Skeletal muscle tissue (tissue), 4 donors: ENCODE data around the gene TSHZ1. TPM values are rescaled to one million over a fixed set of nuclear protein-coding genes. Genes with fewer than 3 reads are reported as not detected.

Experiments
- H3K27ac ChIP-seq: one replicate; pipeline ENCODE4 v1.7.0; 2013; ENCODE audit warnings: mild to moderate bottlenecking, low read depth, low read length, inconsistent platforms
- H3K27me3 ChIP-seq, 3 donors: one replicate each; pipeline ENCODE4 v1.7.0; 2013; ENCODE audit warnings: low read length in 3 of 3; ENCODE audit not compliant: control insufficient read depth in 3 of 3, insufficient read depth in 3 of 3
- H3K36me3 ChIP-seq, 3 donors: one replicate each; pipeline ENCODE4 v1.7.0; 2013; ENCODE audit warnings: low read length in 3 of 3; ENCODE audit not compliant: control insufficient read depth in 3 of 3, insufficient read depth in 3 of 3
- H3K4me1 ChIP-seq, 3 donors: one replicate each; pipeline ENCODE4 v1.7.0; 2013; ENCODE audit warnings: low read length in 3 of 3, mild to moderate bottlenecking in 3 of 3; ENCODE audit not compliant: control insufficient read depth in 3 of 3, insufficient read depth in 3 of 3
- H3K4me3 ChIP-seq, 3 donors: one replicate each; pipeline ENCODE4 v1.7.0; 2013; ENCODE audit warnings: low read length in 3 of 3
- H3K9ac ChIP-seq, 3 donors: one replicate each; pipeline ENCODE4 v1.7.0; 2013; ENCODE audit warnings: low read length in 3 of 3, mild to moderate bottlenecking in 3 of 3, moderate library complexity in 2 of 3, low read depth in 1 of 3
- H3K9me3 ChIP-seq, 3 donors: one replicate each; pipeline ENCODE4 v1.7.0; 2013; ENCODE audit warnings: low read length in 3 of 3; ENCODE audit not compliant: control insufficient read depth in 3 of 3
- total RNA-seq: library from RNA; depleted of rRNA; stranded (reverse); fragments of >200 nt; gene quantifications from one replicate; pipeline ENCODE4 v1.2.3, GENCODE V29; 2014
- donor health status: Osteomylitis.

The TSHZ1 gene
- total RNA-seq, 1 donor from 2014 or later: 5.7 TPM

GRCh38 chr18:75251466-75251865, 40.9 kb downstream of the TSHZ1 start:
- H3K4me3 ChIP-seq: no peak overlapping the region
- no peak overlapping the region for H3K27ac ChIP-seq
- no peak overlapping the region for H3K9ac ChIP-seq
- peaks cover 11 to 29% (median 25%) of the 10 kb centered on the region in 3 donors for H3K4me1 ChIP-seq
- no peaks in the 10 kb centered on the region for H3K9me3 ChIP-seq
- H3K27me3 ChIP-seq: no peaks in the 10 kb centered on the region
- H3K36me3 ChIP-seq: no peaks in the 10 kb centered on the region

GRCh38 chr18:75252136-75252535, 41.5 kb downstream of the TSHZ1 start:
- Histone ChIP-seq H3K9me3 (no peaks in the 10 kb centered on the region), H3K4me1 (peaks cover 6 to 23% (median 18%) of the 10 kb centered on the region in 3 donors), H3K27me3 (no peaks in the 10 kb centered on the region), H3K4me3 (no peak overlapping the region), H3K27ac (no peak overlapping the region), H3K36me3 (no peaks in the 10 kb centered on the region), H3K9ac (no peak overlapping the region)

GRCh38 chr18:75253043-75253442, 42.4 kb downstream of the TSHZ1 start:
- H3K4me3 ChIP-seq: no peak overlapping the region
- H3K4me1 ChIP-seq: peaks cover 4 to 26% (median 19%) of the 10 kb centered on the region in 3 donors
- no peak overlapping the region for H3K27ac ChIP-seq
- no peaks in the 10 kb centered on the region for H3K9me3 ChIP-seq
- no peak overlapping the region for H3K9ac ChIP-seq
- no peaks in the 10 kb centered on the region for H3K27me3 ChIP-seq
- no peaks in the 10 kb centered on the region for H3K36me3 ChIP-seq

- Histone ChIP-seq H3K4me1 (peaks cover 1 to 23% (median 14%) of the 10 kb centered on the region in 3 donors), H3K4me3 (no peak overlapping the region), H3K36me3 (no peaks in the 10 kb centered on the region), H3K27ac (no peak overlapping the region), H3K9me3 (no peaks in the 10 kb centered on the region), H3K27me3 (no peaks in the 10 kb centered on the region), H3K9ac (no peak overlapping the region)
These were observed 43.2 kb downstream of the TSHZ1 start for GRCh38 chr18:75253784-75254183.

GRCh38 chr18:75255094-75255493, 44.5 kb downstream of the TSHZ1 start:
- no peak overlapping the region for H3K27ac ChIP-seq
- no peaks in the 10 kb centered on the region for H3K36me3 ChIP-seq
- H3K4me3 ChIP-seq: no peak overlapping the region
- H3K9ac ChIP-seq: no peak overlapping the region
- peaks cover 0 to 23% (median 6%) of the 10 kb centered on the region in 3 donors for H3K4me1 ChIP-seq
- H3K9me3 ChIP-seq: no peaks in the 10 kb centered on the region
- no peaks in the 10 kb centered on the region for H3K27me3 ChIP-seq

GRCh38 chr18:75256376-75256775, 45.8 kb downstream of the TSHZ1 start:
- H3K27me3 ChIP-seq: no peaks in the 10 kb centered on the region
- no peak overlapping the region for H3K4me3 ChIP-seq
- H3K9me3 ChIP-seq: no peaks in the 10 kb centered on the region
- H3K36me3 ChIP-seq: no peaks in the 10 kb centered on the region
- H3K9ac ChIP-seq: no peak overlapping the region
- peaks cover 0 to 23% (median 6%) of the 10 kb centered on the region in 3 donors for H3K4me1 ChIP-seq
- H3K27ac ChIP-seq: no peak overlapping the region

GRCh38 chr18:75257605-75258004, 47.0 kb downstream of the TSHZ1 start:
- no peak overlapping the region for H3K9ac ChIP-seq
- H3K27ac ChIP-seq: no peak overlapping the region
- H3K4me3 ChIP-seq: no peak overlapping the region
- peaks cover 0 to 15% (median 6%) of the 10 kb centered on the region in 3 donors for H3K4me1 ChIP-seq
- no peaks in the 10 kb centered on the region for H3K27me3 ChIP-seq
- H3K36me3 ChIP-seq: no peaks in the 10 kb centered on the region
- H3K9me3 ChIP-seq: no peaks in the 10 kb centered on the region

- H3K27me3 ChIP-seq: no peaks in the 10 kb centered on the region
- no peaks in the 10 kb centered on the region for H3K9me3 ChIP-seq
- no peaks in the 10 kb centered on the region for H3K36me3 ChIP-seq
- no peak overlapping the region for H3K27ac ChIP-seq
- no peak overlapping the region for H3K4me3 ChIP-seq
- H3K9ac ChIP-seq: no peak overlapping the region
- peaks cover 2 to 9% (median 9%) of the 10 kb centered on the region in 3 donors for H3K4me1 ChIP-seq
These were observed 51.0 kb downstream of the TSHZ1 start for GRCh38 chr18:75261430-75262223.

- Histone ChIP-seq H3K9me3 (no peaks in the 10 kb centered on the region), H3K27me3 (no peaks in the 10 kb centered on the region), H3K27ac (no peak overlapping the region), H3K4me1 (peaks cover 7 to 13% (median 9%) of the 10 kb centered on the region in 3 donors), H3K9ac (no peak overlapping the region), H3K36me3 (no peaks in the 10 kb centered on the region), H3K4me3 (no peak overlapping the region)
These were observed 51.9 kb downstream of the TSHZ1 start for GRCh38 chr18:75262511-75262910.

- H3K36me3 ChIP-seq: no peaks in the 10 kb centered on the region
- H3K27me3 ChIP-seq: no peaks in the 10 kb centered on the region
- H3K9me3 ChIP-seq: no peaks in the 10 kb centered on the region
- H3K4me1 ChIP-seq: peaks cover 4 to 13% (median 11%) of the 10 kb centered on the region in 3 donors
- no peak overlapping the region for H3K9ac ChIP-seq
- H3K27ac ChIP-seq: no peak overlapping the region
- no peak overlapping the region for H3K4me3 ChIP-seq
These were observed 53.6 kb downstream of the TSHZ1 start for GRCh38 chr18:75264195-75264594.
